OCI-LY7 (cell line): ENCODE data around the gene IDUA.

Source experiments
- CTCF ChIP-seq: fragments of 200-600 bp; sonication (generic); conservative IDR thresholded peaks from 2 replicates; pipeline ENCODE4 v1.5.1; 2014; ENCODE audit warnings: mild to moderate bottlenecking, antibody characterized with exemption, low read length, moderate library complexity, mixed read lengths
- EZH2phosphoT487 ChIP-seq: fragments of 200-600 bp; sonication (generic); IDR thresholded peaks from 2 replicates; pipeline ENCODE4 v1.6.1; 2018; ENCODE audit warnings: low read depth, borderline replicate concordance, mild to moderate bottlenecking, mixed run types, antibody characterized with exemption, low read length, moderate library complexity, mixed read lengths

GRCh38 chr4:955931-956381, 30.9 kb upstream of the IDUA start:
- TF ChIP-seq CTCF (no peak), EZH2phosphoT487 (no peak)
